ENCODE data around the gene NEDD9.

The NEDD9 gene

DNA sequence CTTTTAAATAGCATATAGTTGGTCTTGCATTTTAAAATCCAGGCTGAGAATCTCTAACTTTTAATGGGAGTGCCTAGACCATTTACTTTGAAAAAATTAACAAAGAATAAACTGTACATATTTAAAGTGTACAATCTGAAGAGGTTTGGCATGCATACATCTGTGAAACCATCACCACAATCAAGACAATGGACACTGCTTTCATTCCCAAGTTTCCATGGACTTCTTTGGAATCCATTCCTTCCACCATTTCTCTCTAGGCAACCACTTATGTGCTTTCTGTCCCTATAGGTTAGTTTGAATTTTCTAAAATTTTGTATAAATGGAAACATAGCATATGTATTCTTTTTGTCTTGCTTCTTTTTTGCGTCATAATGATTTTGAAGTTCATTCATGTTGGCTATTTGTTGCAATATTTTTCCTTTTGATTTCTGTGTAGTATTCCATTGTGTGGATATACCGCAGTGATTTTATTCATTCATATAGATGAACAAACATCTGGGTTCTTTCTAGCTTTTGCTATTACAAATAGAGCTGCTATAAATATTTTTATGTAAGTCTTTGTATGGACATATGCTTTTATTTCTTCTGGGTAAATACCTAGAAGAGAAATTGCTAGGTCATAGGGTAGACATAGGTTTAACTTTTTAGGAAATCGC lies 50.9 kb downstream of the NEDD9 start:
- no peak for DNase-seq (ENCODE audit: low read depth in 2 of 2)

- DNase-seq (ENCODE audit: low read depth in 2 of 2) = no peak
Observed at GRCh38 chr6:11179419-11180202, 52.9 kb downstream of the NEDD9 start.

DNA sequence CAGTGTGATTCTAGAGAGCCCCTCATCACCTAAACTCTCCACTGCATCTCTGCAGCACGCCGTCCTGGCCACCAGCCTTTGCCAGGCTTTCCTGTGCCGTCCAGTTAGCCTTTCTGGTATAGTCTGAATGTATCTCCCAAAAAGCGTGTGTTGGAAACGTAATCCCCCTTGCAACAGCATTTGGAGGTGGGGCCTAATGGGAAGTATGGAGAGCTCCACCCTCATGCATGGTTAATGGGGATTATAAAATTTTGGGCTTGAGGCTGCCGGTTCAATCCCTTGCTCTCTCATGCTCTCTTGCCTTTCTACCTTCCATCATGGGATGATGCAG lies 53.4 kb downstream of the NEDD9 start:
- no peak for DNase-seq (ENCODE audit: low read depth in 2 of 2)

DNA sequence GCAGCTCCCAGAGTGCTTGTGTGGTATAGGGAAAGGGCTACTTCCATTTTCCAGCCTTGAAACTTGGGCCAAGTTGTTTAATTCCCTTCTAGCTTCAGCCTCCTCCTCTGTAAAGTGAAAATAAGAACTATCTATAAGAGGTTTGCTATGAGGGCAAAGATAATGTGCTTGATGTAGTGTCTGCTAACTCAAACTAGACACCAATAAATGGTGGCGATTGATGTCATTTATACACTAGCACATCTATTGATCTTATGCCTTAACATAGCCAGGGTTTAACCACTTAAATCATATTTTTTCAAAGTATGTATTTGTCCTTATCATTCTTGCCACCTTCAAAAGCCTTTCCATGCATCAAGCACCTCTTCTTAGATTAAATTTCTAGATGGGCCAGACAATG lies 55.2 kb downstream of the NEDD9 start:
- DNase-seq (ENCODE audit: low read depth in 2 of 2) = no peak

GRCh38 chr6:11174242-11174611 lies 58.2 kb downstream of the NEDD9 start:
- no peak for DNase-seq (ENCODE audit: low read depth in 2 of 2)

DNA sequence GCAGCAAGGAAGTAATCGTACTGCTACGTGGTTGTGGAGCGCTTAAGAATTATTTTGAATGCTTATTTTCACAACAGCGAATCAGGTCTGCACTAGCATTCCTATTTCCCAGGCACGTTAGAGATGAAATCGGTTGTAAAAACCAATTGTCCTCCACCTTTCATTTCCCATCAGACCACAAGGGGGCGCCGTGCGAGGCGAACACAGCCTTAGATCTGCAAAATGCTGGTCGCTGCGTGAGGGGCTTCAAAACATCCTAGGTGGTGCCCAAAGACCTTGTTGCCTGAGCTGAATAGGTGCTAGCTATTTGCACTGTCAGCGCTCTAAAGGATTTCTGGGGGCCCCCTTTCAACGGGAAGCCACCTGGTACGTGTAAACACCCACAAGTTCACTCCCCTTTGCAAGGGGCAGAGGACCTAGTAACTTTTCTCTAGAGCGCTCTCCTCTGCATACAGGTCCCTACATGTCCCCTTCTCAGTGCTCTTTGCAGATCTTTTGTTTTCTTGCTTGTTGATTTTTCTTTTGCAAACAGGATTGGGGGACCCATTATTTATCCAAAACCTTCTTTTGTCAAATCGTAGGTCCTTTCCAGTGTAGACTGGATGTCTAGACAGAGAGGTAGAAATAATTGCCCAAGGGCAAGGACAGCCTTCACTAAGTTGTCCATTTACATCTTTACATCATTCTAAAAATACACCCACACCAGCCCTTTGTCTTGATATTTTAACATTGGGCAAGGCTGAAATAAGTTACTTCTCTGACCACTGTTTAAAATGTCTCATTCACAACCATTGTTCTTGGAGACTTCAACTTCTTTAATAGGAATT lies 59.8 kb downstream of the NEDD9 start:
- peak in 1 of 2 experiments; percentile 25 for DNase-seq (ENCODE audit: low read depth in 2 of 2)

DNA sequence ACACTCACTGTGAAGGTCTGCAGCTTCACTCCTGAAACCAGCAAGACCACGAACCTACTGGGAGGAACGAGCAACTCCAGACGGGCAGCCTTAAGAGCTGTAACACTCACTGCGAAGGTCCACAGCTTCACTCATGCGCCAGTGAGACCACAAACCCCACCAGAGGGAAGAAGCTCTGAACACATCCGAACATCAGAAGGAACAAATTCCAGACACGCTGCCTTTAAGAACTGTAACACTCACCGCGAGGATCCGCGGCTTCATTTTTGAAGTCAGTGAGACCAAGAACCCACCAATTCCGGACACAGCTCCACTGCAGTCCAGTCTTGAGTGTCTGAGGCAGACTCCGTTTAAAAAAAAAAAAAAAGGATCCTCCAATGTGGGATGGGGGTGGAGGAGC lies 60.5 kb downstream of the NEDD9 start:
- no peak for DNase-seq (ENCODE audit: low read depth in 2 of 2)

DNA sequence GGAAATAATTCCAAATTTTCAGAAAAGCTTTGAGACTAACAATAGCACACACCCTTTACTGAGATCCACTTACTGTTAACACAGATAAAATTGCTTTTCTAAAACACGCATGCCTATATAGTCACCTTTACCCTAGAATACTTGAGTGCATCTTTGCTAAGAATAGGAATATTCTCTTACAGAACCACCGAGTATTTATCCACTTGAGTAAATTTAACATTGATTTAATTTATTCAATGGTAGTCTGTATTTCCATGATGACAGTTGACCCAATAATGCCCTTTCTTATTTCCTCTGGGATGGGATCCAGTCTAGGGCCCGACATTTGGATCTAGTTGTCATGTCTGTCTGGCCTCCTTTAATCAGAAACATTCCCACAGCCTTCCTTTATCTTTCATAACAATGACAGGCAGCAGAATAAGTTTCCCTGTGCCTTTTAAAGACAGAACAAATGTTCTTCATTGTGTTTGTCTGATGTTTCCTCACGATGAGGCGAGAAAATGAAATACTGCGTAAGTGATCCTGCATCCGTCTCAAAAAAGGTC lies 64.3 kb downstream of the NEDD9 start:
- no peak for DNase-seq (ENCODE audit: low read depth in 2 of 2)

GRCh38 chr6:11166948-11167347 lies 65.5 kb downstream of the NEDD9 start:
- DNase-seq (ENCODE audit: low read depth in 2 of 2) = no peak

DNA sequence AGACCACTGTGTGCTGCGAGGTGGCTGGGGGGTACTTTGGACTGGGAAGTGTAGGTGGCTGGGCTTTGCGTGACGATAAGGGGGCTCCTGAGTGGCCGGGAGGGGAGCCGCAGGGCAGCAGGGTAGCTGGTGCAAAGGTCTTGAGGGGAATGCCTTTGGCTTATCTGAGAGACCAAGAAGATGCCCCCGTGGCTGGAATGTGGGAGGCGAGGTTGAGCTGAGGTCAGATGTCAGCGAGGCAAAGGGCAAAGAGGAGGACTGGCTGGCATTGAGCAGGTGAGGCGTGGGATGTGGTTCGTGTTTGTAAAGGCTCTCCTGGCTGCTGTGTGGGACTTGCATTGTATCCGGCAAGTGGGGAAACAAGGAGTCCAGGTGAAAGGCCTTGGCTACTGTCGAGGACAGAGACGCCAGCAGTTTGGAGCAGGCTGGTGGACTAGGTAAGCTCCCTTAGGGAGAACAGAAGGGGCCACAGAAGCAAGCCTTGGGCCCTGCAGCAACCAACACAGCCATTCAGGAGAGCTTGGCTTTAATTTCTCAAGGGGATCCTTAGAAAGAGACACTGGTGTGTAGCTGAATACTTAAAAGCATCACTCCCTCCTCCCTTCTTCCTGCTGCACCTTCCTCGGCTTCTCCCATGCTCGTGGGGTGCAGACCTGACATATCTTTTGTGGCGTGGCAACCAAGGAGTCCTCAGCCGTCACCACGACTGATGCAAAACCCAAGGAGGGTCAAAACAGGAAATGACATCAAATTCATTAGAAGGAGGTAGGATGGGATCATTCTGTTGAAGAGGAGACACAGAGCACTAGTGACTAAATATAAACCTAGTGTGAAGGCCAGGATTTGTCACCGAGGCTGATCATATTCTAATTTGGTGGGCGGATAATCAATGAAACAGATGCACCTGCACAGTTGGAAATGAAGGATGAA lies 67.5 kb downstream of the NEDD9 start:
- no peak for DNase-seq (ENCODE audit: low read depth in 2 of 2)

- DNase-seq (ENCODE audit: low read depth in 2 of 2) = no peak
Observed at GRCh38 chr6:11163932-11164331, 68.5 kb downstream of the NEDD9 start.

GRCh38 chr6:11162262-11162661 lies 70.2 kb downstream of the NEDD9 start:
- DNase-seq (ENCODE audit: low read depth in 2 of 2) = no peak

DNA sequence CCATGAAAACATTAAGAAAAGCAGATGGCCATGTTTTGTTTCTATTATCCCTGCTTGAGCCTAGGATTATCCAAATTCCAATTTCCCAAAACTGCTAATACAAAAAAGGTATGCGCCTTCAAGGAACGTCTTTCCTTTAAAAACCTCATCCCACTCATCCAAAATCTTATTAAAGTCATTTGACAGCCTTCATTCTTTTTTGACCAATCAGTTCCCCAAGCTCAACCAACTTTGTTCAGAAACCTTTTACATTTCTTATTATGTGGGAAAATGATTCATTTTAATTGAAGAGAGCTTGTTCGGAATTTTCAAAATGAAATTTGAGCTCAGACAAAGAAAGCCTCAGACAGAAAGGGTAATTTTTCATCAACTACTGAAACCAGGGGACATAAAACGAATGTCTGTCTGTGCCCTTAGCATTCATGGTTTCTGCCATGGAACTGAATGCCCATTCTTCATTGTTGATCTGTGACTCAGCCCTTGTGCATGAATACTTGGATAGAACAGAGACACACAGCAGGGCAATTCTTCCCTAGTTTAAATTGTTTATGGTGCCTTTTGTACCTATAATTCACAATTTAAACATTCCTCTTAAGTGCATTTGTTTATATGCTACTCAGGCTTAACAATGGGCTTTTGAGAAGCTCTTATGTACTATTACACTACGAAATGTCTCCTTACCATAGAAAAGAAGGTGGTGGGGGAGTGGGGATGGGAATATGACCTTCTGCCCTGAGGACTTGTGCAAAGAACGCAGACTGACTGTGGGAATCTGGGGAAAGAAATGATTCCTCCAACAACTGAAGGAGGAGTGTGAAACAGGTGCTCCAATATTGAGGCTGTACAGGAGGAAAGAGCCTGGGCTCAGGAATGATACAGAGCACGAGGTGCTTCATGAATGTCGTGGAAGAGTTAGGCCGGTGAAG lies 71.2 kb downstream of the NEDD9 start:
- DNase-seq (ENCODE audit: low read depth in 2 of 2) = no peak

- no peak for DNase-seq (ENCODE audit: low read depth in 2 of 2)
Observed at GRCh38 chr6:11160199-11160598, 72.3 kb downstream of the NEDD9 start.

GRCh38 chr6:11155589-11155988 lies 76.9 kb downstream of the NEDD9 start:
- DNase-seq (ENCODE audit: low read depth in 2 of 2) = no peak

DNA sequence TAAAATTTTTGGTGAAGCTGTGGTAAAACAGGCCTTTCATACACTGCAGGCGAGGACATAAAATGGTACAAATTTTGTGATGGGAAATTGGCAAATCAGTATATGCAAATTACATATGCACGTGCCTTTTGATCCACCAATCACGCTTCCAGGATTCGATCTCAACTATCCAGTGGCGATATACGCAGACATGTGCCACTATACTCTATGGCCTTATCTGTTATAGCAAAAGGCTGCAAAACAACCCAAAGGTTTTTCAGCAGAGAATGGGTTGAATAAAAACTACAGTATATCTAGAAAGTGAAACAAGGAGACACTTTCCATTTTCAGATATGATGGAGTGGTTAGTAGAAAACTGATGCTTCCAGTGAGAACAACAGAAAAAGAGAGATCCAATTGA lies 79.0 kb downstream of the NEDD9 start:
- DNase-seq (ENCODE audit: low read depth in 2 of 2) = no peak

DNA sequence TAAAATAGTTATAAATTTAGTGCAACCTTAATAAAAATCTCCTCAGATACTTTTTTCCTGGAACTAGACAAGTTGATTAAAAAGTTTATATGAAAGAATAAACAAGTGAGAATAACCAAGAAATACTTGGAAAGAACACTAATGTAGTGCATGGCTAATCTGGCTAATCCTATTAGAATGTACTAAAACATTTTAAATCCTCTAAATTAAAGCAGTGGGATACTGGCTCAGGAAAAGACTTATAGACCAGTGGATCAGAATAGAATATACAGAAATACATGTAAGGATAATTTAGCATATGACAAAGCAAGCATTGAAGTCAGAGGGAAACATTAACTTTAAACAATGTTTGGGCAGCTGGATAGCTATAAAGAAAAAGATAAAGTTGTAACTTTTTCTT lies 79.9 kb downstream of the NEDD9 start:
- no peak for DNase-seq (ENCODE audit: low read depth in 2 of 2)

DNA sequence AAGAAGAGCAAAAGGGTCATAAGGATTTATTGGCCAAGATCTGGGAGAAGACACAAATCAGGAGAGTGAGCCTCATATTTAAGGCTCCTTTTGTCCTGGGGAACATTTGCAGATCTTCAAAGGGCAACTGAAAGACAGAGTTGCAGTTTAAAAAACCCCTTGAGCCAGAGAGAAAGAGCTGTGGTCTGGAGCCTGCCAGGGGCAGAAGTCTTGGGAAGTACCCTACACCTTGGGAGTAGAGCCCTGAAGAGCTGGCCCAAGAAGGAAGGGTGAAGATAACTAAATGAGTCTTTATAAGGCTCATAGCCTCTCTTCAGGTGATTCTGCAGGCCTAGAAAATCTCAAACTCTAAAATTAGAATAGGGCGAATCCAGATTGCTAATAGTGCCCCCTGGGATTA lies 81.0 kb downstream of the NEDD9 start:
- no peak for DNase-seq (ENCODE audit: low read depth in 2 of 2)

- no peak for DNase-seq (ENCODE audit: low read depth in 2 of 2)
Observed at GRCh38 chr6:11149551-11149950, 82.9 kb downstream of the NEDD9 start.

GRCh38 chr6:11146117-11146826 lies 86.2 kb downstream of the NEDD9 start:
- no peak for DNase-seq (ENCODE audit: low read depth in 2 of 2)

All from fibroblast of skin of left quadriceps (primary cell).